Natural killer cell treated with Interleukin-12 subunit alpha and Interleukin-12 subunit beta and Interleukin-15 and Interleukin-18, amount 100 ng/mL, for 72 hours (primary cell): Measurements from ENCODE around the gene CD34. TPM values are rescaled to one million over a fixed set of nuclear protein-coding genes. Genes with fewer than 3 reads are reported as not detected.
"Not testable (repeated sequence)": the region's sequence is repeated elsewhere in the genome, so short reads cannot be mapped to it uniquely, and the experiment has no call there.

Source experiments
- ATAC-seq, 2 donors: fragments of 150-1000 bp; cut with Tn5 transposase in 1 of 2; sonication (Bioruptor Pico), chemical (Tn5 transposase) in 1 of 2; 2 replicates each; pipeline ENCODE4 v1.10.0; 2021
- DNase-seq: peaks from one replicate; pipeline ENCODE4 v3.0.0; 2022; ENCODE audit warnings: low spot score
- H3K27ac Mint-ChIP-seq, 2 donors: 1 replicate in 1 of 2; 2 replicates in 1 of 2; pipeline ENCODE4 v1.8.0; 2022; ENCODE audit warnings: mixed read lengths in 2 of 2, mild to moderate bottlenecking in 1 of 2, moderate library complexity in 1 of 2
- H3K27me3 Mint-ChIP-seq, 2 donors: 1 replicate in 1 of 2; 2 replicates in 1 of 2; pipeline ENCODE4 v1.8.0; 2022; ENCODE audit warnings: mixed read lengths in 2 of 2
- H3K36me3 Mint-ChIP-seq: one replicate; pipeline ENCODE4 v1.8.0; 2022; ENCODE audit warnings: mixed read lengths
- H3K4me1 Mint-ChIP-seq, 2 donors: 1 replicate in 1 of 2; 2 replicates in 1 of 2; pipeline ENCODE4 v1.8.0; 2022; ENCODE audit warnings: low read depth in 2 of 2, mixed read lengths in 2 of 2, mild to moderate bottlenecking in 1 of 2
- H3K4me3 Mint-ChIP-seq: one replicate; pipeline ENCODE4 v1.8.0; 2022; ENCODE audit warnings: mixed read lengths
- H3K9me3 Mint-ChIP-seq: 2 replicates; pipeline ENCODE4 v1.8.0; 2022; ENCODE audit warnings: mixed read lengths
- total RNA-seq, 2 donors: library from RNA; stranded (reverse); gene quantifications; one replicate each; pipeline ENCODE4 v1.2.3, GENCODE V29; 2022

Gene CD34
- total RNA-seq, 2 donors from 2014 or later: not detected

GRCh38 chr1:207948536-207949250 lies 37.8 kb upstream of the CD34 start:
- Mint-ChIP-seq H3K27me3 (peaks cover 6 to 8% of the 10 kb centered on the region in 2 donors), H3K4me1 (no peaks in the 10 kb centered on the region), H3K9me3 (no peaks in the 10 kb centered on the region), H3K36me3 (no peaks in the 10 kb centered on the region), H3K27ac (no peak overlapping the region), H3K4me3 (no peak overlapping the region)
- DNase-seq: no peak
- ATAC-seq: no peak

GRCh38 chr1:207946756-207947155 lies 35.8 kb upstream of the CD34 start:
- Mint-ChIP-seq H3K36me3 (no peaks in the 10 kb centered on the region), H3K27me3 (peaks cover 7% of the 10 kb centered on the region in 2 donors), H3K4me1 (no peaks in the 10 kb centered on the region), H3K9me3 (no peaks in the 10 kb centered on the region), H3K4me3 (no peak overlapping the region), H3K27ac (no peak overlapping the region)
- ATAC-seq: no peak
- DNase-seq: no peak

GRCh38 chr1:207944571-207944970 lies 33.6 kb upstream of the CD34 start:
- no peak overlapping the region for H3K27ac Mint-ChIP-seq
- no peaks in the 10 kb centered on the region for H3K4me1 Mint-ChIP-seq
- ATAC-seq (no peak), DNase-seq (no peak)
- no peak overlapping the region for H3K4me3 Mint-ChIP-seq
- no peaks in the 10 kb centered on the region for H3K9me3 Mint-ChIP-seq
- H3K36me3 Mint-ChIP-seq: no peaks in the 10 kb centered on the region
- peaks cover 20 to 25% of the 10 kb centered on the region in 2 donors for H3K27me3 Mint-ChIP-seq

GRCh38 chr1:207942337-207942741 lies 31.4 kb upstream of the CD34 start:
- not testable (repeated sequence) for H3K27ac Mint-ChIP-seq, H3K9me3 Mint-ChIP-seq, ATAC-seq, H3K36me3 Mint-ChIP-seq, H3K4me1 Mint-ChIP-seq, DNase-seq, H3K4me3 Mint-ChIP-seq
- peaks cover 32 to 42% of the 10 kb centered on the region in 2 donors for H3K27me3 Mint-ChIP-seq

- no peaks in the 10 kb centered on the region for H3K36me3 Mint-ChIP-seq
- H3K9me3 Mint-ChIP-seq: no peaks in the 10 kb centered on the region
- H3K27ac Mint-ChIP-seq: no peak overlapping the region
- H3K4me3 Mint-ChIP-seq: no peak overlapping the region
- H3K4me1 Mint-ChIP-seq: no peaks in the 10 kb centered on the region
- ATAC-seq (no peak), DNase-seq (no peak)
- peaks cover 34 to 46% of the 10 kb centered on the region in 2 donors for H3K27me3 Mint-ChIP-seq
Measured at GRCh38 chr1:207941665-207942064, 30.7 kb upstream of the CD34 start.

- no peak for ATAC-seq
- no peak overlapping the region for H3K27ac Mint-ChIP-seq
- H3K4me1 Mint-ChIP-seq: no peaks in the 10 kb centered on the region
- no peak overlapping the region for H3K4me3 Mint-ChIP-seq
- peaks cover 37 to 63% of the 10 kb centered on the region in 2 donors for H3K27me3 Mint-ChIP-seq
- H3K9me3 Mint-ChIP-seq: no peaks in the 10 kb centered on the region
- no peaks in the 10 kb centered on the region for H3K36me3 Mint-ChIP-seq
- DNase-seq: no peak
Measured at GRCh38 chr1:207938016-207938415, 27.1 kb upstream of the CD34 start.

- no peak overlapping the region for H3K27ac Mint-ChIP-seq
- no peaks in the 10 kb centered on the region for H3K9me3 Mint-ChIP-seq
- DNase-seq (no peak), ATAC-seq (no peak)
- H3K36me3 Mint-ChIP-seq: no peaks in the 10 kb centered on the region
- H3K4me1 Mint-ChIP-seq: no peaks in the 10 kb centered on the region
- H3K27me3 Mint-ChIP-seq: peaks cover 38 to 64% of the 10 kb centered on the region in 2 donors
- H3K4me3 Mint-ChIP-seq: no peak overlapping the region
Measured at GRCh38 chr1:207937204-207937603, 26.3 kb upstream of the CD34 start.

- H3K4me1 Mint-ChIP-seq: no peaks in the 10 kb centered on the region
- no peaks in the 10 kb centered on the region for H3K9me3 Mint-ChIP-seq
- no peak overlapping the region for H3K4me3 Mint-ChIP-seq
- H3K27me3 Mint-ChIP-seq: peaks cover 31 to 50% of the 10 kb centered on the region in 2 donors
- H3K27ac Mint-ChIP-seq: no peak overlapping the region
- H3K36me3 Mint-ChIP-seq: no peaks in the 10 kb centered on the region
- DNase-seq: no peak
- ATAC-seq: no peak
Measured at GRCh38 chr1:207935166-207935583, 24.2 kb upstream of the CD34 start.

GRCh38 chr1:207933205-207933800 lies 22.4 kb upstream of the CD34 start:
- no peaks in the 10 kb centered on the region for H3K4me1 Mint-ChIP-seq
- H3K4me3 Mint-ChIP-seq: no peak overlapping the region
- peaks cover 22 to 39% of the 10 kb centered on the region in 2 donors for H3K27me3 Mint-ChIP-seq
- no peaks in the 10 kb centered on the region for H3K9me3 Mint-ChIP-seq
- ATAC-seq (no peak), DNase-seq (no peak)
- H3K36me3 Mint-ChIP-seq: no peaks in the 10 kb centered on the region
- H3K27ac Mint-ChIP-seq: no peak overlapping the region

- no peaks in the 10 kb centered on the region for H3K9me3 Mint-ChIP-seq
- no peak for DNase-seq
- no peaks in the 10 kb centered on the region for H3K36me3 Mint-ChIP-seq
- no peak overlapping the region for H3K4me3 Mint-ChIP-seq
- peaks cover 24 to 44% of the 10 kb centered on the region in 2 donors for H3K27me3 Mint-ChIP-seq
- ATAC-seq: no peak
- no peaks in the 10 kb centered on the region for H3K4me1 Mint-ChIP-seq
- H3K27ac Mint-ChIP-seq: no peak overlapping the region
Measured at GRCh38 chr1:207926984-207927383, 16.1 kb upstream of the CD34 start.

GRCh38 chr1:207925969-207926368 lies 15.0 kb upstream of the CD34 start:
- not testable (repeated sequence) for H3K27ac Mint-ChIP-seq, H3K9me3 Mint-ChIP-seq, H3K4me1 Mint-ChIP-seq, H3K4me3 Mint-ChIP-seq, DNase-seq, ATAC-seq, H3K36me3 Mint-ChIP-seq
- peaks cover 27 to 52% of the 10 kb centered on the region in 2 donors for H3K27me3 Mint-ChIP-seq

GRCh38 chr1:207925210-207925609 lies 14.3 kb upstream of the CD34 start:
- Mint-ChIP-seq H3K4me1 (no peaks in the 10 kb centered on the region), H3K27me3 (peaks cover 26 to 50% of the 10 kb centered on the region in 2 donors), H3K27ac (no peak overlapping the region), H3K36me3 (no peaks in the 10 kb centered on the region), H3K9me3 (no peaks in the 10 kb centered on the region), H3K4me3 (no peak overlapping the region)
- DNase-seq (no peak), ATAC-seq (no peak)

- Mint-ChIP-seq H3K4me1 (no peaks in the 10 kb centered on the region), H3K9me3 (no peaks in the 10 kb centered on the region), H3K27ac (no peak overlapping the region), H3K27me3 (peaks cover 25 to 43% of the 10 kb centered on the region in 2 donors), H3K4me3 (no peak overlapping the region), H3K36me3 (no peaks in the 10 kb centered on the region)
- ATAC-seq (no peak), DNase-seq (no peak)
Measured at GRCh38 chr1:207923561-207923960, 12.6 kb upstream of the CD34 start.

- Mint-ChIP-seq H3K9me3 (no peaks in the 10 kb centered on the region), H3K36me3 (no peaks in the 10 kb centered on the region), H3K27me3 (peaks cover 20 to 40% of the 10 kb centered on the region in 2 donors), H3K4me1 (no peaks in the 10 kb centered on the region), H3K4me3 (no peak overlapping the region), H3K27ac (no peak overlapping the region)
- ATAC-seq: no peak
- no peak for DNase-seq
Measured at GRCh38 chr1:207923121-207923520, 12.2 kb upstream of the CD34 start.
